NCI-H2227 (cell line): ENCODE results near the gene KIAA1328.
A peak's percentile ranks its signal among the peaks of the same experiment; 100 is the strongest.
"Not testable (repeated sequence)": the region's sequence is repeated elsewhere in the genome, so short reads cannot be mapped to it uniquely, and the experiment has no call there.

ENCODE experiments used
- DNase-seq: peaks from one replicate; lab custom pipeline; 2025; ENCODE audit not compliant: unreplicated experiment; lab: John Stamatoyannopoulos, UW

The KIAA1328 gene

GRCh38 chr18:36825526-36825925 lies 3.4 kb upstream of the KIAA1328 start:
- DNase-seq, result no peak

GRCh38 chr18:36826556-36826955 lies 2.4 kb upstream of the KIAA1328 start:
- DNase-seq, result no peak

GRCh38 chr18:36828157-36828629 lies 734 bp upstream of the KIAA1328 start:
- DNase-seq, result peak; percentile 59

- DNase-seq, result no peak
Observed at GRCh38 chr18:36829362-36830157, 633 bp downstream of the KIAA1328 start.

GRCh38 chr18:36830158-36830495 lies 1.2 kb downstream of the KIAA1328 start:
- DNase-seq, result no peak

DNA sequence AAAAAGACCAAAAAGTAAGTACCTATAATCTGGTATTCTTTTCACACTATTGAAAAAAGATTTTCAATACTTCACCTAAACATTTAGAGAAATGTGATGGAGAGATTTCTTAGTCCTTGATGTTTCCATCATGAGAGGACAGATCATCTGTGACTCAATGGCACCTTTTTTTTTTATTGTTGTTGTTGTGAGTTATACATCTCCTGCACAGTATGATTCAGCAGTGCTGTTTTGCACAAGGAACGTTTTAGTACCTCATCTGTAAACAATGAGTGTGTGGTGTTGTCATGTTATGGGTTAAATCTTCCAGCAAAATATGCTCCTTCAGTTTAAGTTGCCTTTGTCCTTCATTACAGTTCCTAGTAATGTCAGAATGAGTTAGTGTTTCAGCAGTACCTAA lies 2.2 kb downstream of the KIAA1328 start:
- no peak for DNase-seq

DNA sequence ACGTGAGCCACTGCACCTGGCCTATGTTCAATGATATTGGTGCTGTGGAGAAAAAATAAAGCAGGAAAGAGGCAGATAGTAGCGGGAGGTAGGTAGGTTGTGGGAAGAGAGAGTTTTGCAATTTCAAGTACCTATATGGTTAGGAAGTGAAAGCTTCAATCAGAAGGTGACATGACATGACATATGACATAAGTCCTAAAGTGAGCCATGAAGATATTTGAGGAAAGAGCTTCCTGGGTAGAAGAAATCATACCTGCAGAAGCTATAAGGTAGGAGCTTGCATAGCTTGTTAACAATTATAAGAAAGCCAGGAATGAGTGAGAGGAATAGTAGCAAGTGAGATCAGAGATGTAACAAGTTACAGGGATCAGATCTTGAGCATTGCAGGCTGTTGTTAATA lies 4.2 kb downstream of the KIAA1328 start:
- DNase-seq, result no peak

DNA sequence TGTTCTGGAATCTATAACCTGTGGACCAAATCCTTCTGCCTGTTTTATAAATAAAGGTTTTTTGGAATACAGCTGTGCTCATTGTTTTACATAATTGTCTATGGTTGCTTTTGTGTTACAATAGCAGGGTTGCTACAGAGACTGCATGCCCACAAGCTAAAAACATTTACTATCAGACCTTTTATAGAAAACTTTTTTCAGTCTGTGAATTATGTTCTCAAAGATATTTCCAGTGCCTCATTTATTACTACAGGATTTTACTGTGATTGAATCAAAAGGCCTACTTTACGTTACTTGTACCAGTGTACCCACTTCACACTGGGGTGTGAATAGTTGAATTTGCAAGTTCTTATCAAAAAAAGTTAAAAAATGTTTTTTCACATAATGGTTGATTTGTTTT lies 7.0 kb downstream of the KIAA1328 start:
- no peak for DNase-seq

GRCh38 chr18:36839835-36840234 lies 10.9 kb downstream of the KIAA1328 start:
- no peak for DNase-seq

- no peak for DNase-seq
Observed at GRCh38 chr18:36843199-36843598, 14.3 kb downstream of the KIAA1328 start.

DNA sequence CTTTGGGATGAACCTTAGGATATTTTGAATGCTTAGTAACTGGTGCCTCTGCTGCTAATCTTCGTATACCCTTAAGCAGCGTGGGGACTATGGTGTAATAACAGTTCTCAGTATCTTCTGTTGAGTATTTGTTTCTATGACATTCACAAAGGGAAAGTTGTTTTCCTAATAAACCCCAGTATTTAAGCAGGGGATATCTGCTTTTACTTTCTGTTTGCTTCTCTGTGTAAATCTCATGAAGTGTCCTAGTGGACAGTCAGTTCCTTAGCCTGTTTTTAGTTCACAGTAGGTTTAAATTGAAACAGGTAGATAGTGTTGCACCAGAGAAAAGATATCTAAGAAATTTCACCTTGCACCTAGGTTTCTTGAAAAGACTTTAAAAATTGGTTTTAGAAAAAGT lies 14.9 kb downstream of the KIAA1328 start:
- no peak for DNase-seq

- no peak for DNase-seq
Observed at GRCh38 chr18:36848609-36849008, 19.7 kb downstream of the KIAA1328 start.

- no peak for DNase-seq
Observed at GRCh38 chr18:36849288-36850006, 20.5 kb downstream of the KIAA1328 start.

DNA sequence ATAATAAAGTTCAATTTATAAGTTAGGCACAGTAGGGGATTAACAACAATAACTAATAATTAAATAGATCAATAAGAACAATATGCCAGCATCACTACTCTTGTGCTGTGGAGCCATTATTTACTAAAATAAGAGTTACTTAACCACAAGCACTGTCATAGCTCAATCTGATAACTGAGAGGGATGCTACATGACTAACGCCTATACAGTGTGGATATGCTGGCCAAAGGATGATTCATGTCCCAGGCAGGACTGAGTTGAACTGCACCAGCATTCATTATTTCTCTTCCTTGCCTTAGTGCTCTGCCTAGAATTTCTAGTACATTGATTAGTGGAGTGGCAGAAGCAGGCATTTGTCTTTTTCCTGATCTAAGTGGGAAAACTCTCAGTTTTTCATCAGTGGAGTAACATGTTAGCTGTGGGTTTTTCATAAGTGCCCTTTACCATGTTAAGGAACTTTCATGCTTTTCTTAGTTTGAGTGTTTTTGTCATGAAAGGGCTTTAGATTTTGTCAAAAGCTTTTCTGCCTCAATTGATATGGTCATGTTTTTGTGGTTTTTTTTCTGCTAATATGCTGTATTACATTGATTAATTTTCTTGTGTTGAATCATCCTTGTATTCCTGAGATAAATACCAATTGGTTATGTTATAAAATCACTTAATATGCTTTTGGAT lies 21.7 kb downstream of the KIAA1328 start:
- DNase-seq, result no peak

GRCh38 chr18:36851202-36851590 lies 22.3 kb downstream of the KIAA1328 start:
- no peak for DNase-seq

- no peak for DNase-seq
Observed at GRCh38 chr18:36856815-36857214, 27.9 kb downstream of the KIAA1328 start.

- DNase-seq, result no peak
Observed at GRCh38 chr18:36862182-36862581, 33.3 kb downstream of the KIAA1328 start.

GRCh38 chr18:36867056-36867455 lies 38.1 kb downstream of the KIAA1328 start:
- no peak for DNase-seq

DNA sequence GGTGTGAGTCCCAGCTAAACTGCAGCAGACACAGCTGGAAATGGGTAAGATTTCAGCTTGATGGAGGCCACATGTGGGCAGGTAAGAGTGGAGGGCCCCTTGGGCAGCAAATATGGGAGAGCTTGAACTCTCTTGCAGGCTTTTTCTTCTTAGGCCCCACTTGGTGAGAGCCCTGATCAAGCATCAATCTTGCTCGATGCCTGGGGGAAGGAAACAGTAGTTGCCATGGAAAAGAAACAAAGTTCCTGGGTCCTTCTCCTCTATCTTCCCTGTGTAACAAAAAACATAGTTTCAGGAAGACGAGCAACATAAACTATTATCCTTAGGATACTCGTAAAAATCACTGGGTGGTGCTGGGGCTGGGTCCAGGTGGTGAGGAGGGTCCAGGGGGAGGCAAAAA lies 42.9 kb downstream of the KIAA1328 start:
- DNase-seq, result no peak

DNA sequence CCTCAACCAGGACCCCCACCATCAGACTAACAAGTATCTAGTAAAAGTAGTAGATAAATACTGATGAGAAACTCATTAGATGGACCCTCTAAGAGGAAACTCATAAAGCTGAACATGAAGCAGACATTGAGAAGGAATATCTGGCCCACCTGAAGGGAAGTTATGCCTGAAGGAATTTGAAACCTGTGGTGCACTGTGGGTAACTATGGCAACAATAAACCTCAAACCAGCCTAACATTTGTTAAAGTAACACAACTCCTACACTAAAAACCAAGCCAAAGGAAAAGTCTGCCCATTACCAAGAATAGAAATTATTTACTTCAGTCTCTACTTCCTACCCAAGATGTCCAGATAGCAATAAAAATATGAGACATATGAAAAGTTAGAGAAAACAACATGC lies 43.4 kb downstream of the KIAA1328 start:
- DNase-seq, result no peak

- not testable (repeated sequence) for DNase-seq
Observed at GRCh38 chr18:36873826-36874225, 44.9 kb downstream of the KIAA1328 start.

DNA sequence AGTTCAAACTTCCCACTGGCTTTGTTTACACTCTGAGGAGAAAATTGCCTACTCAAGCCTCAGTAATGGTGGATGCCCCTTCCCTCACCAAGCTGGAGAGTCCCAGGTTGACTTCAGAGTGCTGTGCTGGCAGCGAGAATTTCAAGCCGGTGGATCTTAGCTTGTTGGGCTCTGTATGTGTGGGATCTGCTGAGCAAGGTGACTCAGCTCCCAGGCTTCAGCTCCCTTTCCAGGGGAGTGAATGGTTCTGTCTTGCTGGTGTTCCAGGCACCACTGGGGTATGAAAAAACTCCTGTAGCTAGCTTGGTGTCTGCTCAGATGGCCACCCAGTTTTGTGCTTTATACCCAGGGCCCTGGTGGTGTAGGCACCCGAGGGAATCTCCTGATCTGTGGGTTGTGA lies 50.9 kb downstream of the KIAA1328 start:
- DNase-seq, result not testable (repeated sequence)
